Fibroblast of pulmonary artery (primary cell): ENCODE measurements around the gene PLIN4.

ENCODE experiments used
- DNase-seq: peaks from one replicate; pipeline ENCODE4 v3.0.0-alpha.2; 2010; ENCODE audit warnings: low read depth
- H3K4me3 ChIP-seq: replicated peaks from 2 replicates; pipeline ENCODE4 v1.5.1; 2011; ENCODE audit warnings: low read depth, mild to moderate bottlenecking, control low read depth, low read length, moderate library complexity
- TF ChIP-seq, protein P1 (sequence below): IDR thresholded peaks from 2 replicates; pipeline ENCODE4 v1.5.1; 2011; ENCODE audit warnings: mild to moderate bottlenecking, control low read depth, low read length, inconsistent platforms; ENCODE audit errors: missing control alignments

PLIN4 gene

DNA sequence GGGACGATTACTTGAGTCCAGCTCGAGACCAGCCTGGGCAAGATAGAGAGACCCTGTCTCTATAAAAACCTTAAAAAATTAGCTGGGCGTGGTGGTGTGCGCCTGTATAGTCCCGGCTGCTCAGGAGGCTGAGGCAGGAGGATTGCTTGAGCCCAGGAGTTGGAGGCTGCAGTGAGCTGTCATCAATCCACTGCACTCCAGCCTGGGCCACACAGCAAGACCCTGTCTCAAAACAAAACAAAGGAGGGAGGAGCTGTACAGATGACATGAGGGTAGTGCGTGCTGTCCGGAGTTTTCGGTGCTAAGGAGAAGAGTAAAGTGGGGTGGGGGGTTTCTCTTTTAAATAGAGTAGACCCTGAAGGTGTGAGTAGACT, 23.6 kb downstream of the PLIN4 start:
- TF ChIP-seq, protein P1, sequence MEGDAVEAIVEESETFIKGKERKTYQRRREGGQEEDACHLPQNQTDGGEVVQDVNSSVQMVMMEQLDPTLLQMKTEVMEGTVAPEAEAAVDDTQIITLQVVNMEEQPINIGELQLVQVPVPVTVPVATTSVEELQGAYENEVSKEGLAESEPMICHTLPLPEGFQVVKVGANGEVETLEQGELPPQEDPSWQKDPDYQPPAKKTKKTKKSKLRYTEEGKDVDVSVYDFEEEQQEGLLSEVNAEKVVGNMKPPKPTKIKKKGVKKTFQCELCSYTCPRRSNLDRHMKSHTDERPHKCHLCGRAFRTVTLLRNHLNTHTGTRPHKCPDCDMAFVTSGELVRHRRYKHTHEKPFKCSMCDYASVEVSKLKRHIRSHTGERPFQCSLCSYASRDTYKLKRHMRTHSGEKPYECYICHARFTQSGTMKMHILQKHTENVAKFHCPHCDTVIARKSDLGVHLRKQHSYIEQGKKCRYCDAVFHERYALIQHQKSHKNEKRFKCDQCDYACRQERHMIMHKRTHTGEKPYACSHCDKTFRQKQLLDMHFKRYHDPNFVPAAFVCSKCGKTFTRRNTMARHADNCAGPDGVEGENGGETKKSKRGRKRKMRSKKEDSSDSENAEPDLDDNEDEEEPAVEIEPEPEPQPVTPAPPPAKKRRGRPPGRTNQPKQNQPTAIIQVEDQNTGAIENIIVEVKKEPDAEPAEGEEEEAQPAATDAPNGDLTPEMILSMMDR, result no peak
- DNase-seq, result no peak
- no peak overlapping the region for H3K4me3 ChIP-seq

GRCh38 chr19:4493929-4494690, 24.2 kb downstream of the PLIN4 start:
- TF ChIP-seq, protein P1, result no peak
- DNase-seq, result no peak
- H3K4me3 ChIP-seq, result no peak overlapping the region

- H3K4me3 ChIP-seq, result no peak overlapping the region
- DNase-seq, result no peak
- TF ChIP-seq, protein P1, result no peak
Observed at GRCh38 chr19:4493104-4493928, 25.0 kb downstream of the PLIN4 start.

GRCh38 chr19:4492337-4493103, 25.8 kb downstream of the PLIN4 start:
- H3K4me3 ChIP-seq, result no peak overlapping the region
- TF ChIP-seq, protein P1, result no peak
- DNase-seq, result no peak

GRCh38 chr19:4491446-4491845, 26.8 kb downstream of the PLIN4 start:
- no peak overlapping the region for H3K4me3 ChIP-seq
- TF ChIP-seq, protein P1, result no peak
- DNase-seq, result no peak

GRCh38 chr19:4488496-4488895, 29.8 kb downstream of the PLIN4 start:
- no peak overlapping the region for H3K4me3 ChIP-seq
- TF ChIP-seq, protein P1, result no peak
- DNase-seq, result no peak
